Muscle layer of colon (tissue), 2 donors: Measurements from ENCODE around the gene SLC19A3.

ENCODE experiments used
- H3K27ac ChIP-seq: one replicate; pipeline ENCODE4 v1.7.0; 2013; ENCODE audit warnings: low read depth, mild to moderate bottlenecking, low read length, moderate library complexity
- H3K27me3 ChIP-seq, 2 donors: one replicate each; pipeline ENCODE4 v1.7.0; 2013; ENCODE audit warnings: low read length in 2 of 2, mild to moderate bottlenecking in 2 of 2; ENCODE audit not compliant: insufficient read depth in 2 of 2, control insufficient read depth in 1 of 2
- H3K36me3 ChIP-seq: one replicate; pipeline ENCODE4 v1.7.0; 2013; ENCODE audit warnings: mild to moderate bottlenecking, low read length; ENCODE audit not compliant: insufficient read depth
- H3K4me1 ChIP-seq: one replicate; pipeline ENCODE4 v1.7.0; 2013; ENCODE audit warnings: mild to moderate bottlenecking, low read length; ENCODE audit not compliant: insufficient read depth
- H3K4me3 ChIP-seq, 2 donors: one replicate each; pipeline ENCODE4 v1.7.0; 2013; ENCODE audit warnings: low read length in 2 of 2, low read depth in 1 of 2, mild to moderate bottlenecking in 1 of 2, moderate library complexity in 1 of 2
- H3K9ac ChIP-seq: one replicate; pipeline ENCODE4 v1.7.0; 2013; ENCODE audit warnings: low read length
- H3K9me3 ChIP-seq: one replicate; pipeline ENCODE4 v1.7.0; 2013; ENCODE audit warnings: mild to moderate bottlenecking, low read length
- donor health status: abdominal sarcoma.
- donor health status: Adenocarcinoma of cecum.

Gene SLC19A3

DNA sequence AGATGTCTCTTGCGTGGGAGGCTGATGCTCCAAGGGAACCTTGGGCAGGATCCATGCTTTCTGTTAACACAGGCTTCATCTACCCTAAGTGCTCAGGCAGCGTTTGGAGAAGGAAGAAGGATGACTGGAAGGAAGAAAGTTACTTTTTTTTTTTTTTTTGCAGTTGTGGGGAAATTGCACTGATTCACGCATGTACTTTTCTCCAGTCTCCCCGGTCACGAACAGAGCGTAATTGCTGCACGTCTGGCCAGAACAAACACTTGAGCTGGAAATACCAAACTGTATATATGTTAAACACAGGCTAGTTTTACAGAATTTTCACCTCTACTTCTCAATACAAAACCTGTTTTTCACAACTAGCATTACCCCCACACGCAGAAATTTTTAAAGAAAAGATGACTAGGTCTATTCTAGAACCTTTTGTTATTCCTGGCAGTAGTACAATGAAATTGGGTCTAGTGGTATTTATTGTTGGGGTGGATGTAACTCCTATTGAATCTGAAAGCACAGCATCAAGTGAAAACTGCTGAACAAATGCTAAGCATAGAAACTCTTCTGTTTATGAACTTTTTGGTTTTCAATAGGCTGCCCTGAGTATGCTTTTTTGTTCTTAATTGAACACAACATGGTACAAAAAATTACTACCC, 60.5 kb downstream of the SLC19A3 start:
- no peak overlapping the region for H3K27ac ChIP-seq
- no peaks in the 10 kb centered on the region for H3K9me3 ChIP-seq
- no peak overlapping the region for H3K4me3 ChIP-seq
- no peaks in the 10 kb centered on the region for H3K27me3 ChIP-seq
- no peak overlapping the region for H3K9ac ChIP-seq
- no peaks in the 10 kb centered on the region for H3K4me1 ChIP-seq
- H3K36me3 ChIP-seq: no peaks in the 10 kb centered on the region

DNA sequence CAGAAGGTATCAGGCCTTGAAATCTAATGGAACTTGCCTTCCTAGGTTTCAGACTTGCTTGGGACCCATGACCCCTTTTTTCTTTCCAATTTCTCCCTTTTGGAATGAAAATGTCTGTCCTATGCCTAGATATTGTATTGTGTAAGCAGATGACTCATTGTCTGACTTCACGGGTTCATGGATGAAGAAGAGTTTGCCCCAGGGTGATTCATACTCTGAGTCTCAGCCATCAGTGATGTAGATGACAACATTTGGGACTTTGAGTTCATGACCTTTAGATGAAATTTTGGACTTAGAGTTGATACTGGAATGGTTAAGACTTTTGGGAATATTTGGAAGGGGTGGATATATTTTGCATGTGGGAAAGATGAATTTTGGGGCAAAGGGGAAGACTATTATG, 62.4 kb downstream of the SLC19A3 start:
- Histone ChIP-seq H3K4me3 (no peak overlapping the region), H3K9ac (no peak overlapping the region), H3K36me3 (no peaks in the 10 kb centered on the region), H3K4me1 (no peaks in the 10 kb centered on the region), H3K27me3 (no peaks in the 10 kb centered on the region), H3K9me3 (no peaks in the 10 kb centered on the region), H3K27ac (no peak overlapping the region)

DNA sequence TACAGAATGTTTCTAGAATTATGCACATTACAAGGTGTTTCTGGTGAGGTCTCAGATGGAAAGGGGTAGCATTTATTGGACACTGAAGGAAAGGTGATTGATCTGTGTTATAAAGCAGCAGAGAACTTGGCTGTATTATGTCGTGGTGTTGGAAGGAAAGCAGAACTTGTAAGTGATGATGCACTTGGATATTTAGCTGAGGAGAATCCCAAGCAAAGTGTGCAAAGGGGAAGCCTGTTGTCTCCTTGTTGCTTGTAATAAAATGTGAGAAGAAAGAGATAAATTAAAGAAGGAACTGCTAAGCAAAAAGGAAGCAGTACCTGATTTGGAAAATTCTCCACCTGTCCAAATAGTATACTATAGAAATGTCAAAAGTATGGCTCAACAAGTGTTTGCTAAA, 63.4 kb downstream of the SLC19A3 start:
- no peak overlapping the region for H3K4me3 ChIP-seq
- H3K9ac ChIP-seq: no peak overlapping the region
- H3K36me3 ChIP-seq: no peaks in the 10 kb centered on the region

DNA sequence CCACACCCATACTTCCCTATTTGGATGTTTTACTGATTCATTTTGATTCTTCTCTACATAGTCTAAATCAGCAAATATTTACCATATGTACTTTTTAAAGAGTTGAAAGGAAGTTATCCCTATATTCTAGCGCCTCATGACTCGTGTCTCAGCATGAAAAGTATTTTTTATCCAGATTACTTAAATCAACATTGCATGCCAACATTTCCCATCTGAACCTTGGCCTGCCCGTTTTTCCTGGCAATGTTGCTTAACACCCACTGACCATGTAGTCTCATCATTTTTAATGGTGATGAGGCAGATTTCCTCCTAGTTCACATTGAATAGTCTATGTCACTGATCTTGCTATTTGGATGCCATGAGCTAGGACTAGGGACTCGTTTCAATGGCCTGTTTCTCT, 64.4 kb downstream of the SLC19A3 start:
- Histone ChIP-seq H3K4me1 (no peaks in the 10 kb centered on the region), H3K36me3 (no peaks in the 10 kb centered on the region), H3K9ac (no peak overlapping the region), H3K27me3 (no peaks in the 10 kb centered on the region), H3K27ac (no peak overlapping the region), H3K9me3 (no peaks in the 10 kb centered on the region), H3K4me3 (no peak overlapping the region)

More for the DNA sequence above, 63.4 kb downstream of the SLC19A3 start:
- no peaks in the 10 kb centered on the region for H3K4me1 ChIP-seq
- no peak overlapping the region for H3K27ac ChIP-seq
- no peaks in the 10 kb centered on the region for H3K9me3 ChIP-seq
- no peaks in the 10 kb centered on the region for H3K27me3 ChIP-seq

DNA sequence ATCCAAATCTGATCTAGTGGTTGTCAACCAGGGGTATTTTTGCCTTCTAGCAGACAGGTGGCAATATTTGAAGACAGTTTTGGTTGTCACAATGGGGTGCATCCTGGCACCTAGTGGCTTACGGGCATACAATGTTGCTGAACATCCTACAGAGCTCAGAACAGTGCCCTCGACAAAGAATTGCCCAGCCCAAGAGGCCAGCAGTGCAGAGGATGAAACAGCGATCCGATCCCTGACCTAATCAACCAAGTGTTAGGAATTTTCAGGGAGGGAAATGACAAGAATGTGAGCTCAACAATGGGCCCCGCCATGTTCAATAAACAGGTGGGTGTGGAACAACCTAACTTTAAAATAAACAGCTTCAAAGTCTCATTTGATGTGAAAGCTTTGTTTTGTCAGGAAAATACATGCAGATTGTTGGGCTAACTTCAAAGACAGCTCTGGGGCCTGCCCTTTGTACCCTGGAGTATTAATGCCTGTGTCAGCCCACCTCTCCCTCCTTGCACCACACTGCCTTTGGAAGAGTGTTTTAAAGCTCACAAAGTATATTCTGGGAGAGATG, 73.8 kb downstream of the SLC19A3 start:
- H3K27me3 ChIP-seq: no peaks in the 10 kb centered on the region
- no peaks in the 10 kb centered on the region for H3K36me3 ChIP-seq
- H3K9me3 ChIP-seq: no peaks in the 10 kb centered on the region
- H3K4me1 ChIP-seq: no peaks in the 10 kb centered on the region
- H3K9ac ChIP-seq: no peak overlapping the region
- H3K27ac ChIP-seq: no peak overlapping the region
- no peak overlapping the region for H3K4me3 ChIP-seq

DNA sequence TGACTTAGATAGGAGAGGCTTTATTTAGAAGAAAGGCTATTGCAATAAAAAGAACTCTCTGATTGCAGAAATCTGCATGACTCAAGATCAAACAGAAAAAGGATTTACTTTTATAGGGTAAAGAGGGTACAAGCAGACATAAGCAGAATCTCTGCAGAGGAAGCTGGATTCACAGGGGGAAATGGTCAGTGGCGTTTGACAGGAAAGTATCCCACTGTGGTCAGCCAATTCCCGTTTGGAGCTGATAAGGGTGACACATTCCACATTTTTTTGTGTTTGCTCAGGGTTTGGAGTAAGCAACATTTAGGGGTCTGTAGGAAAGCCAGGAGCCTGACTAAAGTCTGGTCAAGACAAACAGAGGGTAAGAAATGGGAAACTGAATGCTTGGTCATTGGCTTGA, 75.2 kb downstream of the SLC19A3 start:
- Histone ChIP-seq H3K9me3 (no peaks in the 10 kb centered on the region), H3K9ac (no peak overlapping the region), H3K4me1 (no peaks in the 10 kb centered on the region)

DNA sequence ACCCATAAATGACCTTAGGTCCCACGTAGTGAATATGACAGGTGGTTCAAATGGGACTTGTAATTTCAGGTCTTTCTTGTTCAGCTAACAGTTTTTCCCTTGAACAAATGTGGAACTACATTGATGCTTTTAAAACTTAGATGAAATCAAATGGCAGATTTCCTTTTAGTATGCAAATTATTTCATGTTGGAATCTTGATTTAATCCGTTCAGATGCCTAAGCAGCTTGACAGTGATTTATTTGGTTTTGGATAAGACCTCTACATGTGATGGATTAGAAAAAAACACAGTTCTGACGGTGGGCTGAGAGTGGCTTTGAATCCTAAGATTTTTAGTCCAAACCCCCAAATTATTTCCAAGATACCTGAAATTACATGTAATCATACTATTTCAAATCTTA, 83.6 kb downstream of the SLC19A3 start:
- Histone ChIP-seq H3K9ac (no peak overlapping the region), H3K27ac (no peak overlapping the region), H3K4me1 (no peaks in the 10 kb centered on the region), H3K9me3 (no peaks in the 10 kb centered on the region), H3K4me3 (no peak overlapping the region), H3K27me3 (no peaks in the 10 kb centered on the region), H3K36me3 (no peaks in the 10 kb centered on the region)

More for the DNA sequence above, 75.2 kb downstream of the SLC19A3 start:
- Histone ChIP-seq H3K27ac (no peak overlapping the region), H3K36me3 (no peaks in the 10 kb centered on the region), H3K27me3 (no peaks in the 10 kb centered on the region), H3K4me3 (no peak overlapping the region)
